ENCODE data around the gene NID1.
"Not testable (repeated sequence)": the region's sequence is repeated elsewhere in the genome, so short reads cannot be mapped to it uniquely, and the experiment has no call there.

NID1 gene

GRCh38 chr1:236084386-236084730 is 19.5 kb upstream of the NID1 start:
- no peak for TF ChIP-seq CTCF (IDR thresholded peaks at IDR 0.05; ENCODE audit: control insufficient read depth, extremely low read depth, insufficient read depth)
- DNase-seq (ENCODE audit: low read depth) = no peak
- no peak overlapping the region for H3K4me3 ChIP-seq (ENCODE audit: low read depth, low read length)

- no peak for DNase-seq (ENCODE audit: low read depth)
- no peak for TF ChIP-seq CTCF (IDR thresholded peaks at IDR 0.05; ENCODE audit: control insufficient read depth, extremely low read depth, insufficient read depth)
- H3K4me3 ChIP-seq (ENCODE audit: low read depth, low read length) = no peak overlapping the region
These were observed 18.9 kb upstream of the NID1 start for GRCh38 chr1:236083650-236084385.

GRCh38 chr1:236082526-236082925 is 17.6 kb upstream of the NID1 start:
- H3K4me3 ChIP-seq (ENCODE audit: low read depth, low read length) = no peak overlapping the region
- no peak for TF ChIP-seq CTCF (IDR thresholded peaks at IDR 0.05; ENCODE audit: control insufficient read depth, extremely low read depth, insufficient read depth)
- no peak for DNase-seq (ENCODE audit: low read depth)

GRCh38 chr1:236081546-236082227 is 16.8 kb upstream of the NID1 start:
- no peak for TF ChIP-seq CTCF (IDR thresholded peaks at IDR 0.05; ENCODE audit: control insufficient read depth, extremely low read depth, insufficient read depth)
- DNase-seq (ENCODE audit: low read depth) = no peak
- no peak overlapping the region for H3K4me3 ChIP-seq (ENCODE audit: low read depth, low read length)

GRCh38 chr1:236079703-236080102 is 14.8 kb upstream of the NID1 start:
- TF ChIP-seq CTCF (IDR thresholded peaks at IDR 0.05; ENCODE audit: control insufficient read depth, extremely low read depth, insufficient read depth) = no peak
- no peak overlapping the region for H3K4me3 ChIP-seq (ENCODE audit: low read depth, low read length)
- no peak for DNase-seq (ENCODE audit: low read depth)

GRCh38 chr1:236078993-236079392 is 14.1 kb upstream of the NID1 start:
- TF ChIP-seq CTCF (IDR thresholded peaks at IDR 0.05; ENCODE audit: control insufficient read depth, extremely low read depth, insufficient read depth) = no peak
- DNase-seq (ENCODE audit: low read depth) = no peak
- H3K4me3 ChIP-seq (ENCODE audit: low read depth, low read length) = no peak overlapping the region

GRCh38 chr1:236078077-236078476 is 13.2 kb upstream of the NID1 start:
- DNase-seq (ENCODE audit: low read depth); H3K4me3 ChIP-seq (ENCODE audit: low read depth, low read length): not testable (repeated sequence)

All from LNCaP clone FGC (cell line).